Smooth muscle cell (in vitro differentiated cells): ENCODE measurements around the gene VAC14. TPM values are rescaled to one million over a fixed set of nuclear protein-coding genes. Genes with fewer than 3 reads are reported as not detected.

Experiments used
- DNase-seq: peaks from one replicate; lab custom pipeline; 2025; ENCODE audit not compliant: unreplicated experiment; lab: John Stamatoyannopoulos, UW
- H2AFZ ChIP-seq: fragments of 200-600 bp; sonication (generic); 2 replicates; pipeline ENCODE4 v1.6.0; 2016; ENCODE audit warnings: antibody characterized with exemption, low read depth, mild to moderate bottlenecking
- H3F3A ChIP-seq: fragments of 200-600 bp; sonication (generic); 2 replicates; pipeline ENCODE4 v1.6.0; 2017; ENCODE audit warnings: antibody characterized with exemption, low read depth
- H3K27ac ChIP-seq: fragments of 200-600 bp; sonication (generic); 2 replicates; pipeline ENCODE4 v1.5.1; 2016; ENCODE audit warnings: low read depth, mild to moderate bottlenecking
- H3K27me3 ChIP-seq: fragments of 200-600 bp; sonication (generic); 2 replicates; pipeline ENCODE4 v1.6.1; 2016; ENCODE audit warnings: low read depth, mild to moderate bottlenecking
- H3K36me3 ChIP-seq: fragments of 200-600 bp; sonication (generic); 2 replicates; pipeline ENCODE4 v1.5.1; 2016; ENCODE audit warnings: low read depth
- H3K4me1 ChIP-seq: fragments of 200-600 bp; sonication (generic); 2 replicates; pipeline ENCODE4 v1.5.1; 2016; ENCODE audit warnings: low read depth
- H3K4me2 ChIP-seq: fragments of 200-600 bp; sonication (generic); 2 replicates; pipeline ENCODE4 v1.6.0; 2016; ENCODE audit warnings: mild to moderate bottlenecking
- H3K4me3 ChIP-seq: fragments of 200-600 bp; sonication (generic); 2 replicates; pipeline ENCODE4 v1.5.1; 2016; ENCODE audit warnings: mild to moderate bottlenecking
- H3K79me2 ChIP-seq: fragments of 200-600 bp; sonication (generic); 2 replicates; pipeline ENCODE4 v1.6.0; 2016; ENCODE audit warnings: low read depth, mild to moderate bottlenecking
- H3K9ac ChIP-seq: fragments of 200-600 bp; sonication (generic); 2 replicates; pipeline ENCODE4 v1.6.0; 2016; ENCODE audit warnings: low read depth
- H3K9me3 ChIP-seq: fragments of 200-600 bp; sonication (generic); replicated peaks from 2 replicates; pipeline ENCODE4 v1.5.1; 2016; ENCODE audit warnings: low read depth
- H4K20me1 ChIP-seq: fragments of 200-600 bp; sonication (generic); 2 replicates; pipeline ENCODE4 v1.6.0; 2016; ENCODE audit warnings: low read depth
- CTCF ChIP-seq: fragments of 200-600 bp; sonication (generic); IDR thresholded peaks from 2 replicates; pipeline ENCODE4 v1.5.1; 2017; ENCODE audit warnings: borderline replicate concordance, mild to moderate bottlenecking, antibody characterized with exemption; ENCODE audit not compliant: insufficient read depth, poor library complexity, severe bottlenecking
- whole genome bisulfite sequencing: methylation state at CpG from one replicate; pipeline ENCODE4 v1.1.7; 2016; ENCODE audit warnings: low lambda C conversion rate; 5-methylcytosine and 5-hydroxymethylcytosine counted together
- polyA plus RNA-seq: library from polyadenylated mRNA; unstranded; fragments of >200 nt; fragmentation: Nextera tagmentation; extraction: Ambion mirVana; gene quantifications from 2 replicates; pipeline ENCODE4 v1.2.1, GENCODE V29; 2016
- total RNA-seq: library from RNA; depleted of rRNA; stranded (reverse); fragments of >200 nt; gene quantifications from 2 replicates; pipeline ENCODE4 v1.2.3, GENCODE V29; 2014

The VAC14 gene
- total and polyA plus RNA-seq, 2 experiments from 2014 or later = 27.9 to 52.3 TPM

DNA sequence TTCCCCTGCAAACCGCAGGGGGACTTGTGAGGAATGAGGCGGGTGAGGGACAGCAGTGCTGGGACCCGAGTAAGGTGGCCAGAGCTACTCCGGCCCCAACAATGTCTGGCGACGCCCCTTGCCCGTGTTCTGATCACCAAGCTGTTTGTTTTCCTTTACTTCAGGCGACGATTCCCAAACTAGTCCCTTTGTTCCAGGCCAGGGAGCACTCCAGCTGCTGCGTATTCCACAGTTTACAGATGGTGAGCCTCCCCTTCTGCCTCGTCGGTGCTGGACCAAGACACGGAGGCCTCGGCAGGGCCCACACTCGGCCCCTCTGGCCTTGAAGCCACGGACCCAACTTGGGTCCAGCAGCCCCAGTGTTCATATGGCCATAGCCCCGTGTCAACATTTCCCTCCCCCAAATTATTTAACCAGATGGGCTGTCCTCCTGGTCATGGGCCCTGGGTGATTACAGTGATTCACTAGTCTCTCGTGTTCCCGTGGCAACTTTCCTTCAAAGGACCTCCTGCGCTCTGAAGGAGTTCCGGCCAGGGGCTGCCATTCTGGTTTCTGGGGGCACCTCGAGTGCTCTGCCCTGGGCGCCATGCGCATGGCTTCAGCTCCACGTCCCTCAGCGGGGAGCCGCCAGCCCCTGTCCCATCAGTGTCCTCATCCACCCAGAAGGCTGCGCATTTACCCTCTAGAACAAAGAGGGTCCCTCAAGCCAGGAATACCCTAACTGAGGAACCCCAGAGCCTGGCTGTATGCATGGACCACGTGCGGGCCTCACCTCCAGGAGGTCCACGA is 90.3 kb downstream of the VAC14 start:
- H3K36me3 ChIP-seq = no peaks in the 10 kb centered on the region
- no peak overlapping the region for H3K4me3 ChIP-seq
- no peak overlapping the region for H2AFZ ChIP-seq
- TF ChIP-seq CTCF = no peak
- no peaks in the 10 kb centered on the region for H3F3A ChIP-seq
- no peaks in the 10 kb centered on the region for H3K79me2 ChIP-seq
- H3K4me2 ChIP-seq = no peak overlapping the region
- no peak for DNase-seq
- H3K9me3 ChIP-seq = no peaks in the 10 kb centered on the region
- H4K20me1 ChIP-seq = no peaks in the 10 kb centered on the region
- no peak overlapping the region for H3K9ac ChIP-seq
- WGBS = 97% methylated on average over 31 of the region's 31 CpGs
- no peaks in the 10 kb centered on the region for H3K27me3 ChIP-seq
- no peak overlapping the region for H3K27ac ChIP-seq
- H3K4me1 ChIP-seq = peaks cover 23% of the 10 kb centered on the region

- WGBS = 100% methylated on average over 7 of the region's 7 CpGs
- no peak for DNase-seq
- Histone ChIP-seq H3K27ac (no peak overlapping the region), H3K9me3 (no peaks in the 10 kb centered on the region), H3K36me3 (no peaks in the 10 kb centered on the region), H3K79me2 (no peaks in the 10 kb centered on the region), H3K4me2 (no peak overlapping the region), H4K20me1 (no peaks in the 10 kb centered on the region), H2AFZ (no peak overlapping the region), H3K4me1 (peaks cover 16% of the 10 kb centered on the region), H3K9ac (no peak overlapping the region), H3K4me3 (no peak overlapping the region), H3F3A (no peaks in the 10 kb centered on the region), H3K27me3 (no peaks in the 10 kb centered on the region)
- no peak for TF ChIP-seq CTCF
These were observed 91.0 kb downstream of the VAC14 start for GRCh38 chr16:70709942-70710341.

GRCh38 chr16:70709457-70709856 is 91.5 kb downstream of the VAC14 start:
- no peaks in the 10 kb centered on the region for H4K20me1 ChIP-seq
- H3K27ac ChIP-seq = no peak overlapping the region
- H3K4me3 ChIP-seq = no peak overlapping the region
- no peak overlapping the region for H3K4me2 ChIP-seq
- WGBS = 97% methylated on average over 5 of the region's 5 CpGs
- TF ChIP-seq CTCF = no peak
- no peaks in the 10 kb centered on the region for H3K9me3 ChIP-seq
- no peak for DNase-seq
- H3K36me3 ChIP-seq = no peaks in the 10 kb centered on the region
- no peak overlapping the region for H3K9ac ChIP-seq
- no peaks in the 10 kb centered on the region for H3K79me2 ChIP-seq
- no peaks in the 10 kb centered on the region for H3F3A ChIP-seq
- no peaks in the 10 kb centered on the region for H3K27me3 ChIP-seq
- H2AFZ ChIP-seq = no peak overlapping the region
- peaks cover 13% of the 10 kb centered on the region for H3K4me1 ChIP-seq
